AG04450 (cell line): ENCODE measurements around the gene AGO4. TPM values are rescaled to one million over a fixed set of nuclear protein-coding genes. Genes with fewer than 3 reads are reported as not detected.
"Not testable (repeated sequence)": the region's sequence is repeated elsewhere in the genome, so short reads cannot be mapped to it uniquely, and the experiment has no call there.

Experiments used
- CTCF ChIA-PET: fragments of 300-600, 350-600 bp; formaldehyde crosslinking; extraction: SDS; loops from one replicate; lab custom pipeline; 2022; ENCODE audit warnings: antibody characterized with exemption, inconsistent platforms; lab: Charles Lee
- POLR2A ChIA-PET: fragments of 350-600 bp; formaldehyde crosslinking; extraction: SDS; loops from one replicate; lab custom pipeline; 2021; ENCODE audit warnings: antibody characterized with exemption, inconsistent platforms; lab: Yijun Ruan, JAX
- DNase-seq: peaks from one replicate; pipeline ENCODE4 v3.0.0-alpha.2; 2011; ENCODE audit warnings: low read depth, low spot score
- H3K27ac ChIP-seq: one replicate; pipeline ENCODE4 v1.5.1; 2012; ENCODE audit warnings: low read depth, low read length, control low read depth
- H3K27me3 ChIP-seq: one replicate; pipeline ENCODE4 v1.6.0; 2012; ENCODE audit warnings: low read length; ENCODE audit not compliant: control insufficient read depth, insufficient read depth
- H3K4me3 ChIP-seq: 2 replicates; pipeline ENCODE4 v1.5.1; 2011; ENCODE audit warnings: mild to moderate bottlenecking, low read depth, low read length, control low read depth
- H3K9me3 ChIP-seq: 2 replicates; pipeline ENCODE4 v1.5.1; 2012; ENCODE audit warnings: low read length; ENCODE audit not compliant: control insufficient read depth, insufficient read depth
- CTCF ChIP-seq: IDR thresholded peaks from 2 replicates; pipeline ENCODE4 v1.5.1; 2011; ENCODE audit warnings: low read depth, low read length, control low read depth, inconsistent platforms
- polyA plus RNA-seq: library from polyadenylated mRNA; depleted of rRNA; stranded (reverse); fragments of >200 nt; gene quantifications from 2 replicates; pipeline ENCODE4 v1.2.3, GENCODE V29; 2011

AGO4 gene
- polyA plus RNA-seq, 1 experiment: 9.1 TPM

DNA sequence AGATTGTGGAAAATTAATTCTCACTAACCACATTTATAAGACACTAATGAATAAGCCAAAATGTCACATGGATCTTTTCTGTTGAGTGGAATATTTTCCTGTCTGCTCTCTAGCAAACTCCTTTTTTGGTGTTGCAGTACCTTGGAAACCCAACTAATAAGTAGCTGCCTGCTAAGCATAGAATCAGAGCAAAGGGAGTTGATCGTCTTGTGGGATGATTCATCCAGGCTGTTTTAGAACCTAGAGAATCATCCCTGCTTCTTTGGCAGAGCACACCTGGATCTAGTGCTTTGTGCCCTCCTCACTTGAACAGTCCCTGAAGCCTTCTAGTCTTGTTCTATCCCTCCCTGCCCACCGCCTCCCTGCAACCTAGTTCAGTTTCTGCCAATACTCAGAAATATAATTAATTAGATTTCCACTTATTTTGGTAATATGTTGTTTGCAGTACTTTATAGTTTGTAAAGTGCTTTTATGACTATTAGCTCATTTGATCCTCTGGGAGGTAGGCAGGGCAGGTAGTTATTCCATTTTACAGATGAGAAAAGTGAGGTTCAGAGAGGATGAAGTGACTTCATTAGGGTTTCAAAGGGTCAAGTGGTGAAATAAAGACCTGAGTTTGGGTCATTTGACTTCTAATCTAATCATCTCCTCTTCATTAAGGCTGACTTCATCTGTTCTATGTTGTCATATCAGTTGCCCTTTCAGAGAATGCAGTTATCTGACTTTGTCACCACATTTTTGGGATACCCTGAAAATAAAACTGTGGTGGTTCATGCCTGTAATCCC, 2.5 kb downstream of the AGO4 start:
- ChIA-PET CTCF (no interaction called here), POLR2A (no interaction called here)
- Histone ChIP-seq H3K27me3 (no peaks in the 10 kb centered on the region), H3K9me3 (no peaks in the 10 kb centered on the region), H3K27ac (no peak overlapping the region), H3K4me3 (no peak overlapping the region)
- TF ChIP-seq CTCF: no peak
- DNase-seq: no peak

DNA sequence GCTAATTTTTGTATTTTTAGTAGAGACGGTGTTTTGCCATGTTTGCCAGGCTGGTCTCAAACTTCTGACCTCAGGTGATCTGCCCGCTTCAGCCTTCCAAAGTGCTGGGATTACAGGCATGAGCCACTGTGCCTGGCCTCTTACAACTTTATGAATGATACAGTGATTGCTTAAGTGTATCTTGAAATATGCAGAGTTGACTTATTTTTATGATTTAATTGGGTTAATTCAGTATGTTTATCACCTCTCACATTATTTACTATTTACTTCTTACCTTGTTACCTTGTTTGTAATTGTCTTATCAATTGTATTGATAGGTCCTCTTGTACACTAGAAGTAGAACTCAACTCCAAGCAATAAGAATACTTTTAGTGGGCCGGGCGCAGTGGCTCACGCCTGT, 4.9 kb downstream of the AGO4 start:
- CTCF ChIA-PET: interaction anchor here (1.3 kb wide), 1 partner anchor 86 kb away, joined by 3 read pairs; no protein-coding TSS in a partner anchor
- H3K9me3 ChIP-seq, H3K4me3 ChIP-seq, H3K27ac ChIP-seq, H3K27me3 ChIP-seq, POLR2A ChIA-PET, DNase-seq: not testable (repeated sequence)

- POLR2A ChIA-PET: no interaction called here
- H3K4me3 ChIP-seq: no peak overlapping the region
- H3K27ac ChIP-seq: no peak overlapping the region
- no peaks in the 10 kb centered on the region for H3K27me3 ChIP-seq
- CTCF ChIA-PET: no interaction called here
- H3K9me3 ChIP-seq: no peaks in the 10 kb centered on the region
- no peak for DNase-seq
- TF ChIP-seq CTCF: no peak
Measured at GRCh38 chr1:35825255-35825654, 17.4 kb downstream of the AGO4 start.

GRCh38 chr1:35832276-35832905, 24.6 kb downstream of the AGO4 start:
- POLR2A ChIA-PET: interaction anchor here (0.7 kb wide), 1 partner anchor 248 kb away, joined by 5 read pairs; no protein-coding TSS in a partner anchor
- TF ChIP-seq CTCF: no peak
- Histone ChIP-seq H3K9me3 (no peaks in the 10 kb centered on the region), H3K4me3 (no peak overlapping the region), H3K27ac (no peak overlapping the region), H3K27me3 (no peaks in the 10 kb centered on the region)
- CTCF ChIA-PET: interaction anchor here (0.6 to 1.4 kb wide), 3 partner anchors 13 to 57 kb away, joined by 3 to 4 read pairs (median 3); partner anchors contain the start of gene AGO1
- DNase-seq: no peak

- CTCF ChIA-PET: no interaction called here
- DNase-seq: no peak
- H3K9me3 ChIP-seq: no peaks in the 10 kb centered on the region
- no peak for TF ChIP-seq CTCF
- POLR2A ChIA-PET: interaction anchor here (0.7 kb wide), 1 partner anchor 249 kb away, joined by 5 read pairs; no protein-coding TSS in a partner anchor
- H3K27me3 ChIP-seq: no peaks in the 10 kb centered on the region
- H3K4me3 ChIP-seq: no peak overlapping the region
- no peak overlapping the region for H3K27ac ChIP-seq
Measured at GRCh38 chr1:35833395-35833794, 25.6 kb downstream of the AGO4 start.
